GM23338 (cell line): ENCODE data around the gene CYSTM1. TPM values are rescaled to one million over a fixed set of nuclear protein-coding genes. Genes with fewer than 3 reads are reported as not detected.

Experiments used
- ATAC-seq: fragments of 200-7000 bp; cut with Tn5 transposase; 3 replicates; pipeline ENCODE4 v1.9.1; 2020
- DNase-seq: peaks from one replicate; pipeline ENCODE4 v3.0.0-alpha.2; 2015; ENCODE audit warnings: low spot score
- H2AFZ ChIP-seq: fragments of 200-600 bp; sonication (generic); 2 replicates; pipeline ENCODE4 v1.8.0; 2016; ENCODE audit warnings: antibody characterized with exemption, mild to moderate bottlenecking, moderate library complexity
- H3F3A ChIP-seq: fragments of 200-600 bp; sonication (generic); replicated peaks from 2 replicates; pipeline ENCODE4 v1.8.0; 2017; ENCODE audit warnings: antibody characterized with exemption, mixed run types, low read depth
- H3K27ac ChIP-seq: fragments of 200-600 bp; sonication (generic); 2 replicates; pipeline ENCODE4 v1.6.1; 2016; ENCODE audit warnings: low read depth
- H3K27me3 ChIP-seq: fragments of 200-600 bp; sonication (generic); 2 replicates; pipeline ENCODE4 v1.8.0; 2016; ENCODE audit warnings: mild to moderate bottlenecking, mixed run types, moderate library complexity; ENCODE audit not compliant: insufficient read depth
- H3K36me3 ChIP-seq: fragments of 200-600 bp; sonication (generic); 2 replicates; pipeline ENCODE4 v1.8.0; 2016; ENCODE audit warnings: mild to moderate bottlenecking; ENCODE audit not compliant: insufficient read depth
- H3K4me1 ChIP-seq: fragments of 200-600 bp; sonication (generic); 2 replicates; pipeline ENCODE4 v1.8.0; 2016; ENCODE audit warnings: mild to moderate bottlenecking, moderate library complexity; ENCODE audit not compliant: insufficient read depth
- H3K4me2 ChIP-seq: fragments of 200-600 bp; sonication (generic); 2 replicates; pipeline ENCODE4 v1.7.1; 2017; ENCODE audit warnings: mixed run types
- H3K4me3 ChIP-seq: fragments of 200-600 bp; sonication (generic); 2 replicates; pipeline ENCODE4 v1.6.1; 2016; ENCODE audit warnings: mixed run types
- H3K79me2 ChIP-seq: fragments of 200-600 bp; sonication (generic); replicated peaks from 2 replicates; pipeline ENCODE4 v1.8.0; 2017; ENCODE audit warnings: mild to moderate bottlenecking; ENCODE audit not compliant: insufficient read depth
- H3K9me2 ChIP-seq: fragments of 200-600 bp; sonication (generic); 2 replicates; pipeline ENCODE4 v1.8.0; 2017; ENCODE audit not compliant: insufficient read depth
- H4K20me1 ChIP-seq: fragments of 200-600 bp; sonication (generic); replicated peaks from 2 replicates; pipeline ENCODE4 v1.8.0; 2017; ENCODE audit warnings: mild to moderate bottlenecking; ENCODE audit not compliant: insufficient read depth
- H3K27ac Mint-ChIP-seq: 2 replicates; pipeline ENCODE4 v1.8.0; 2020; ENCODE audit warnings: inconsistent platforms, mild to moderate bottlenecking, moderate library complexity, mixed read lengths
- H3K27me3 Mint-ChIP-seq: 3 replicates; pipeline ENCODE4 v1.8.0; 2022; ENCODE audit warnings: low read depth, mild to moderate bottlenecking, moderate library complexity, mixed read lengths, inconsistent platforms; ENCODE audit not compliant: insufficient read depth, poor library complexity
- H3K36me3 Mint-ChIP-seq: 3 replicates; pipeline ENCODE4 v1.8.0; 2021; ENCODE audit warnings: low read depth, mild to moderate bottlenecking, inconsistent platforms, moderate library complexity, mixed read lengths
- H3K4me1 Mint-ChIP-seq: 3 replicates; pipeline ENCODE4 v1.8.0; 2020; ENCODE audit warnings: mild to moderate bottlenecking, inconsistent platforms, mixed read lengths
- H3K4me3 Mint-ChIP-seq: 3 replicates; pipeline ENCODE4 v1.8.0; 2021; ENCODE audit warnings: moderate library complexity, mild to moderate bottlenecking, inconsistent platforms, mixed read lengths
- H3K9me3 Mint-ChIP-seq: 3 replicates; pipeline ENCODE4 v1.8.0; 2020; ENCODE audit warnings: moderate library complexity, mild to moderate bottlenecking, inconsistent platforms, mixed read lengths
- CTCF ChIP-seq, 2 experiments: fragments of 200-600 bp in 1 of 2; sonication (generic) in 1 of 2; conservative IDR thresholded peaks; 2 replicates each; pipeline versions ENCODE4 v1.5.1 to v1.6.1; 2016 to 2017; ENCODE audit warnings: antibody characterized with exemption in 2 of 2, low read depth in 2 of 2, mild to moderate bottlenecking in 2 of 2, moderate library complexity in 1 of 2
- EZH2 ChIP-seq: fragments of 200-600 bp; sonication (generic); IDR thresholded peaks from one replicate; pipeline ENCODE4 v1.8.0; 2017; ENCODE audit warnings: antibody characterized with exemption, mild to moderate bottlenecking, low read depth; ENCODE audit not compliant: unreplicated experiment
- EZH2phosphoT487 ChIP-seq: fragments of 200-600 bp; sonication (generic); IDR thresholded peaks from one replicate; pipeline ENCODE4 v1.8.1; 2018; ENCODE audit warnings: antibody characterized with exemption; ENCODE audit not compliant: unreplicated experiment
- NANOG ChIP-seq: IDR thresholded peaks from 2 replicates; pipeline ENCODE4 v1.6.1; 2016; ENCODE audit warnings: antibody characterized with exemption, borderline replicate concordance
- POLR2AphosphoS5 ChIP-seq: IDR thresholded peaks from 2 replicates; pipeline ENCODE4 v1.6.1; 2016; ENCODE audit warnings: antibody characterized with exemption, low read depth
- REST ChIP-seq: IDR thresholded peaks from one replicate; pipeline ENCODE4 v1.6.1; 2018; ENCODE audit warnings: antibody characterized with exemption; ENCODE audit not compliant: unreplicated experiment
- STAT1 ChIP-seq: IDR thresholded peaks from one replicate; pipeline ENCODE4 v1.6.1; 2016; ENCODE audit warnings: antibody characterized with exemption; ENCODE audit not compliant: unreplicated experiment
- polyA plus RNA-seq: library from polyadenylated mRNA; unstranded; fragments of >200 nt; fragmentation: Nextera tagmentation; extraction: Ambion mirVana; gene quantifications from 2 replicates; pipeline ENCODE4 v1.2.1, GENCODE V29; 2016
- total RNA-seq: library from RNA; depleted of rRNA; stranded (reverse); fragments of >200 nt; shearing (Covaris generic); gene quantifications from 2 replicates; pipeline ENCODE4 v1.2.3, GENCODE V29; 2014

The CYSTM1 gene
- total and polyA plus RNA-seq, 2 experiments from 2014 or later: 14.4 to 46.0 TPM

- TF ChIP-seq EZH2phosphoT487 (no peak), EZH2 (no peak), NANOG (no peak), CTCF (conservative IDR thresholded peaks at IDR 0.05; ENCODE audit: low read depth in 2 of 2) (no peak), POLR2AphosphoS5 (no peak), STAT1 (no peak)
These were observed 6.6 kb upstream of the CYSTM1 start (continued) for GRCh38 chr5:140168371-140168770.

GRCh38 chr5:140169410-140169809 lies 5.6 kb upstream of the CYSTM1 start:
- Histone ChIP-seq H3K79me2 (no peaks in the 10 kb centered on the region), H4K20me1 (no peaks in the 10 kb centered on the region), H3K27ac (no peak overlapping the region), H3K4me2 (no peak overlapping the region), H3K27me3 (no peaks in the 10 kb centered on the region), H3K9me2 (no peaks in the 10 kb centered on the region), H3K4me1 (peaks cover 5% of the 10 kb centered on the region; the same call in 1 of the 2 replicates), H3K4me3 (no peak overlapping the region), H2AFZ (no peak overlapping the region), H3F3A (no peaks in the 10 kb centered on the region), H3K36me3 (no peaks in the 10 kb centered on the region)
- no peak overlapping the region for H3K4me3 Mint-ChIP-seq
- H3K27me3 Mint-ChIP-seq: peaks cover 5% of the 10 kb centered on the region
- ATAC-seq (peak; percentile 66), DNase-seq (peak; percentile 45)
- H3K36me3 Mint-ChIP-seq: no peaks in the 10 kb centered on the region
- TF ChIP-seq NANOG (no peak), CTCF (conservative IDR thresholded peaks at IDR 0.05; ENCODE audit: low read depth in 2 of 2) (peak; percentile 42 to 53)
- peaks cover 4% of the 10 kb centered on the region for H3K4me1 Mint-ChIP-seq
- no peaks in the 10 kb centered on the region for H3K9me3 Mint-ChIP-seq
- no peak overlapping the region for H3K27ac Mint-ChIP-seq

GRCh38 chr5:140172483-140172882 lies 2.5 kb upstream of the CYSTM1 start:
- H3F3A ChIP-seq: peaks cover 9% of the 10 kb centered on the region
- no peak for ATAC-seq
- peaks cover 6% of the 10 kb centered on the region for H3K4me1 Mint-ChIP-seq
- H3K36me3 Mint-ChIP-seq: no peaks in the 10 kb centered on the region; the same call in 2 of the 3 replicates
- H3K9me2 ChIP-seq: no peaks in the 10 kb centered on the region
- H3K9me3 Mint-ChIP-seq: no peaks in the 10 kb centered on the region
- H3K27ac ChIP-seq: no peak overlapping the region
- H4K20me1 ChIP-seq: peaks cover 3% of the 10 kb centered on the region; the same call in 1 of the 2 replicates
- H3K27me3 Mint-ChIP-seq: peaks cover 7% of the 10 kb centered on the region
- H3K27me3 ChIP-seq: no peaks in the 10 kb centered on the region; the same call in 1 of the 2 replicates
- no peak overlapping the region for H3K27ac Mint-ChIP-seq
- H3K4me3 Mint-ChIP-seq: no peak overlapping the region
- no peaks in the 10 kb centered on the region; the same call in none of the 2 replicates for H3K79me2 ChIP-seq
- peaks cover 11% of the 10 kb centered on the region for H3K4me1 ChIP-seq
- no peaks in the 10 kb centered on the region for H3K36me3 ChIP-seq
- DNase-seq: no peak
- no peak overlapping the region for H3K4me3 ChIP-seq
- no peak overlapping the region for H3K4me2 ChIP-seq
- no peak overlapping the region for H2AFZ ChIP-seq
- no peak for TF ChIP-seq REST
